Measurements from ENCODE around the gene LIMS2. TPM values are rescaled to one million over a fixed set of nuclear protein-coding genes. Genes with fewer than 3 reads are reported as not detected.

LIMS2 gene
- total RNA-seq, 1 donor from 2014 or later: 15.0 TPM

GRCh38 chr2:127633556-127634065 lies 41.7 kb downstream of the LIMS2 start:
- no peak for DNase-seq

GRCh38 chr2:127632592-127633489 lies 42.5 kb downstream of the LIMS2 start:
- DNase-seq: no peak

- no peak for DNase-seq
These were observed 43.2 kb downstream of the LIMS2 start for GRCh38 chr2:127631997-127632581.

- DNase-seq: no peak
These were observed 43.8 kb downstream of the LIMS2 start for GRCh38 chr2:127631541-127631996.

- DNase-seq: no peak
These were observed 44.3 kb downstream of the LIMS2 start for GRCh38 chr2:127630864-127631540.

GRCh38 chr2:127630096-127630863 lies 45.0 kb downstream of the LIMS2 start:
- no peak for DNase-seq

GRCh38 chr2:127629637-127630036 lies 45.7 kb downstream of the LIMS2 start:
- no peak for DNase-seq

GRCh38 chr2:127628767-127629614 lies 46.3 kb downstream of the LIMS2 start:
- DNase-seq: no peak

- DNase-seq: no peak
These were observed 47.4 kb downstream of the LIMS2 start for GRCh38 chr2:127627740-127628571.

- no peak for DNase-seq
These were observed 48.2 kb downstream of the LIMS2 start for GRCh38 chr2:127626917-127627739.

- no peak for DNase-seq
These were observed 49.2 kb downstream of the LIMS2 start for GRCh38 chr2:127626175-127626574.

- no peak for DNase-seq
These were observed 49.8 kb downstream of the LIMS2 start for GRCh38 chr2:127625572-127625951.

GRCh38 chr2:127624756-127625571 lies 50.4 kb downstream of the LIMS2 start:
- no peak for DNase-seq

- no peak for DNase-seq
These were observed 51.0 kb downstream of the LIMS2 start for GRCh38 chr2:127624320-127624755.

- DNase-seq: no peak
These were observed 51.7 kb downstream of the LIMS2 start for GRCh38 chr2:127623388-127624319.

- DNase-seq: no peak
These were observed 52.6 kb downstream of the LIMS2 start for GRCh38 chr2:127622561-127623387.

All from tongue (tissue), 2 donors.